ENCODE measurements around the gene SNRPA1. TPM values are rescaled to one million over a fixed set of nuclear protein-coding genes. Genes with fewer than 3 reads are reported as not detected.

SNRPA1 gene
- total and polyA plus RNA-seq, 2 of the 13 experiments (the other 11 are each of a cell fraction or from before 2014, with no cell fraction given): 41.2 to 108 TPM

- no peak for TF ChIP-seq ZNF770 (CRISPR knock-in tag; IDR thresholded peaks at IDR 0.05)
- no peak for TF ChIP-seq ZNF350 (CRISPR knock-in tag; IDR thresholded peaks at IDR 0.05; ENCODE audit: borderline replicate concordance, low read depth)
- no peak for TF ChIP-seq CENPBD1 (CRISPR knock-in tag; IDR thresholded peaks at IDR 0.05; ENCODE audit: borderline replicate concordance, low read depth)
- no peak for TF ChIP-seq SP4 (CRISPR knock-in tag; IDR thresholded peaks at IDR 0.05)
- no peak for TF ChIP-seq SMAD1 (CRISPR knock-in tag; IDR thresholded peaks at IDR 0.05; ENCODE audit: borderline replicate concordance, low read depth)
These were observed 23.2 kb upstream of the SNRPA1 start (continued) for GRCh38 chr15:101318147-101318819.

- Histone ChIP-seq H3K9ac (ENCODE audit: insufficient read depth, low read depth, low read length) (no peak overlapping the region), H3K79me2 (ENCODE audit: insufficient read depth, low read length) (no peaks in the 10 kb centered on the region), H3K4me3 (replicated peaks in 1 of 3; ENCODE audit: insufficient read depth in 1 of 3, low read depth in 2 of 3, low read length in 3 of 3) (no peak overlapping the region), H3K9me3 (ENCODE audit: low read length) (no peaks in the 10 kb centered on the region), H3K4me1 (ENCODE audit: insufficient read depth, low read length) (no peaks in the 10 kb centered on the region), H3K4me2 (ENCODE audit: low read depth, low read length) (no peak overlapping the region), H3K36me3 (replicated peaks in 1 of 2; ENCODE audit: control insufficient read depth in 1 of 2, insufficient read depth in 2 of 2, low read length in 2 of 2) (peaks cover 28 to 68% of the 10 kb centered on the region in 2 experiments), H2AFZ (ENCODE audit: low read length) (no peak overlapping the region), H3K27ac (ENCODE audit: extremely low read length, insufficient read depth, low read length) (no peak overlapping the region), H3K27me3 (ENCODE audit: control insufficient read depth in 1 of 2, insufficient read depth in 2 of 2, low read length in 2 of 2) (no peaks in the 10 kb centered on the region), H4K20me1 (ENCODE audit: insufficient read depth, low read length) (no peaks in the 10 kb centered on the region)
- ATAC-seq (no peak), DNase-seq (ENCODE audit: low spot score) (no peak), FAIRE-seq (no peak)
- WGBS (ENCODE audit: low lambda C conversion rate): 96% methylated on average over 6 of the region's 6 CpGs
- in situ Hi-C loops (cut with HindIII; ENCODE audit: extremely low pct_ligation_motif_present, low pct_unique_long_range_greater_than_20kb) (no loop called here), intact Hi-C loops (cut with micrococcal nuclease; ENCODE audit: unreplicated experiment) (no loop called here)
- ChIA-PET POLR2A (no interaction called here), CTCF (ENCODE audit: low intra/inter-chr PET ratio, low total read pairs) (no interaction called here)
- BruUV-seq (replicated peaks): no TSS peak
- TF ChIP-seq HNRNPH1 (optimal IDR thresholded peaks at IDR 0.05; ENCODE audit: low read depth, low read length) (no peak), ZNF530 (CRISPR knock-in tag; IDR thresholded peaks at IDR 0.05; ENCODE audit: low read depth) (no peak), ZNF550 (CRISPR knock-in tag; IDR thresholded peaks at IDR 0.05; ENCODE audit: borderline replicate concordance) (no peak), ZNF407 (CRISPR knock-in tag; IDR thresholded peaks at IDR 0.05; ENCODE audit: not compliant biosample characterization) (no peak), NFE2L2 (IDR thresholded peaks at IDR 0.05; ENCODE audit: low read length) (no peak), NRL (CRISPR knock-in tag; IDR thresholded peaks at IDR 0.05; ENCODE audit: borderline replicate concordance) (no peak)
These were observed 22.4 kb upstream of the SNRPA1 start for GRCh38 chr15:101317336-101317872.

Measured in HepG2 (cell line).